BJ (cell line): ENCODE data around the gene IQCF2. TPM values are rescaled to one million over a fixed set of nuclear protein-coding genes. Genes with fewer than 3 reads are reported as not detected.

Source experiments
- CTCF ChIA-PET: fragments of 350-600 bp; formaldehyde crosslinking; extraction: SDS; loops from one replicate; lab custom pipeline; 2021; ENCODE audit warnings: antibody characterized with exemption, inconsistent platforms; lab: Yijun Ruan, JAX
- POLR2A ChIA-PET: fragments of 300-600 bp; sonication (Branson Sonifier 250); formaldehyde crosslinking; extraction: SDS; loops from one replicate; lab custom pipeline; 2021; ENCODE audit warnings: antibody characterized with exemption; lab: Charles Lee
- DNase-seq: peaks from one replicate; pipeline ENCODE4 v3.0.0-alpha.2; 2011; ENCODE audit warnings: low read depth
- H3K27me3 ChIP-seq: 2 replicates; pipeline ENCODE4 v1.6.0; 2011; ENCODE audit warnings: low read length; ENCODE audit not compliant: control insufficient read depth, insufficient read depth
- H3K36me3 ChIP-seq: 2 replicates; pipeline ENCODE4 v1.5.1; 2011; ENCODE audit warnings: low read length; ENCODE audit not compliant: control insufficient read depth, insufficient read depth
- H3K4me3 ChIP-seq: 2 replicates; pipeline ENCODE4 v1.5.1; 2011; ENCODE audit warnings: low read depth, mild to moderate bottlenecking, control low read depth, low read length
- polyA minus RNA-seq: library from RNA; depleted of rRNA, polyadenylated mRNA; stranded (reverse); fragments of >200 nt; gene quantifications from 2 replicates; pipeline ENCODE4 v1.2.3, GENCODE V29; 2011; rRNA and poly(A)+ RNA removed
- polyA plus RNA-seq: library from polyadenylated mRNA; depleted of rRNA; stranded (reverse); fragments of >200 nt; gene quantifications from 2 replicates; pipeline ENCODE4 v1.2.3, GENCODE V29; 2011; rRNA removed
- TF ChIP-seq, protein P1 (sequence below): IDR thresholded peaks from 2 replicates; pipeline ENCODE4 v1.5.1; 2011; ENCODE audit warnings: low read depth, mild to moderate bottlenecking, control low read depth, inconsistent platforms, low read length, moderate library complexity; ENCODE audit not compliant: insufficient read depth

IQCF2 gene
- polyA plus RNA-seq, result not detected in 2 replicates
- not detected in 2 replicates for polyA minus RNA-seq

DNA sequence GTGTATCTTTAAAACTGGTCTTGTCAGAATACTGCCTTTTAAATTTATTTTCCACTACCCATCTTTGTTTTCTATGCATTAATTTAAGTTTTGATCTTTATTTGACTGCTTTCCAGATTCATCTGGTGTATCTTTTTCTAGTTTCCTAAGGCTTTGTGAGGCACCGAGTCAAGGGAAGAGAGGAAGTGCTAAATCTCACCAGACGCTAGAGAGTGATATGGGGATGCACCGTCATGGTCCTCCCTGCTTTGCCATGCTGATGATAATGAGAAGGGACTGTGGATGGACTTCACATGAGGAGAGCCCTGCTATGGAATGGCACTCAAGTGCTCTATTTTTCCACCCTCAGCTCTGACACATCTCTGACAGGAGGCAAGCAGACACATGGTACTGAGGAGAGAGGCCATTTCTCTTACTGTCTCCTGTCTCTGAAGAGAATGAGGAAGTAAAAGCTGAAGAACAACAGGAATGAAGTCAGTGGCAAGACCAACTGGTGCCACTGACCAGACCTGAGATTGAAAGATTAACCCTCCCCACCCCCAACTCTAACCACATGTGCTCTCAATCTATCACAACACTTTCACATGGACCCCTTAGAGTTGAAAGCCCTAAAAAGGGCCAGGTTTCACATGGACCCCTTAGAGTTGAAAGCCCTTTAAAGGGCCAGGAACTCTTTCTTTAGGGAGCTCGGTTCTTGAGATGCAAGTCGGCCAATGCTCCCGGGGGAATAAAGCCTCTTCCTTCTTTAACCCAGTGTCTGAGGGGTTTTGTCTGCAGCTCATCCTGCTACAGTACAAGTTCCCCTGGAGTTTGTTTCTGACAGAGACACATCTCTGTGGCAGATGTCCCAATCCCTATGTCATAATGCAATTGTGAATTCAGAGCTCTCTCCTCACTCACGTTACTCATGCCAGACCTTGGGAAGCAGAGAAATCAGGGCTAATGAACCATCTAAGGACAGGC lies at the start of gene IQCF2:
Gene IQCF2, plus strand, starts transcription at position 913 of the 963 bp plus-strand sequence. CDS start 52 bp downstream, outside the sequence.
- no peaks in the 10 kb centered on the region for H3K36me3 ChIP-seq
- ChIA-PET POLR2A (no interaction called here), CTCF (no interaction called here)
- no peaks in the 10 kb centered on the region for H3K27me3 ChIP-seq
- H3K4me3 ChIP-seq, result no peak within 1 kb of the TSS
- TF ChIP-seq, protein P1, sequence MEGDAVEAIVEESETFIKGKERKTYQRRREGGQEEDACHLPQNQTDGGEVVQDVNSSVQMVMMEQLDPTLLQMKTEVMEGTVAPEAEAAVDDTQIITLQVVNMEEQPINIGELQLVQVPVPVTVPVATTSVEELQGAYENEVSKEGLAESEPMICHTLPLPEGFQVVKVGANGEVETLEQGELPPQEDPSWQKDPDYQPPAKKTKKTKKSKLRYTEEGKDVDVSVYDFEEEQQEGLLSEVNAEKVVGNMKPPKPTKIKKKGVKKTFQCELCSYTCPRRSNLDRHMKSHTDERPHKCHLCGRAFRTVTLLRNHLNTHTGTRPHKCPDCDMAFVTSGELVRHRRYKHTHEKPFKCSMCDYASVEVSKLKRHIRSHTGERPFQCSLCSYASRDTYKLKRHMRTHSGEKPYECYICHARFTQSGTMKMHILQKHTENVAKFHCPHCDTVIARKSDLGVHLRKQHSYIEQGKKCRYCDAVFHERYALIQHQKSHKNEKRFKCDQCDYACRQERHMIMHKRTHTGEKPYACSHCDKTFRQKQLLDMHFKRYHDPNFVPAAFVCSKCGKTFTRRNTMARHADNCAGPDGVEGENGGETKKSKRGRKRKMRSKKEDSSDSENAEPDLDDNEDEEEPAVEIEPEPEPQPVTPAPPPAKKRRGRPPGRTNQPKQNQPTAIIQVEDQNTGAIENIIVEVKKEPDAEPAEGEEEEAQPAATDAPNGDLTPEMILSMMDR, result no peak
- DNase-seq, result no peak

DNA sequence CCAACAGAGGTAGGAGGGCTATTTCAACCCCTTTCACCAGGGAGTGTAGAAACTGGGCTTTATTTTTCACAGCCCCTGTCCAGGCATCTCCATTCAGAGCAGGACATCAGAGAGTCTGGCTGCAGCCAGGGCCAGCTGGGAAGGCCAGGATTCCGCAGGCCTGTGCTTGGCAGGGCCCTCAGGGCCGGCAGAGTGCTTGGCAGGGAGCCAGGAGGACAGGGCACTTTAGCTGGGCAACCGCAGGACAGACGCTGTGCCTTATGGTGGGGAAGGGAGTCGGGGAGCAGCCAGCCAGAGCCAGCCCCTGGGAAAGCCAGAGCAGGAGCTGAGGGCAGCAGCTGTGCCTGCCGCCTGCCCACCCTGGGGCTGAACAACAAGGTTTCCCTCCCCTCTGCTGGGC lies 47.9 kb upstream of the IQCF2 start:
- ChIA-PET POLR2A (no interaction called here), CTCF (interaction anchor here (0.8 kb wide), 1 partner anchor 14 kb away, joined by 3 read pairs; no protein-coding TSS in a partner anchor)
- H3K27me3 ChIP-seq, result no peaks in the 10 kb centered on the region
- H3K36me3 ChIP-seq, result no peaks in the 10 kb centered on the region
- TF ChIP-seq, protein P1, result no peak
- H3K4me3 ChIP-seq, result no peak overlapping the region
- DNase-seq, result no peak

DNA sequence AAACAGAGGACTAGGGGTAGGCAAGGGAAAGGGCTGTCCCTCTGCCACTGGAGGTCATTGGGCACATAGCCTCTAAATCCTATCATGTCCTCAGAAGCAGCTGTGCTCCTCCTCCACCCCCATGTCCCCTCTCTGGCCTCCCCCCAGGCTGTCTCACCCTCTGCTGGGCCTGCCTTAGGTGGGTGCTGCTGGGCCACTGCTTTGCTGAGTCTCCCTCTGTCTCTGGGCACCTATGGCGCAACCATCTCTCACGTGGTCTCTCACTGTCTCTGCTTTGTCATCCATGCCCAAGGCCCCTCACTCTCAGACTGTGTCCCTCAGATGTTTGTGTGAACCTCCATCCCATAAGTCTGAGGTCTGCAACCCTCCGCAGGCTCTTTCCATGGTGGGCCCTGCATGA lies 47.4 kb upstream of the IQCF2 start:
- TF ChIP-seq, protein P1, result no peak
- no peaks in the 10 kb centered on the region for H3K27me3 ChIP-seq
- ChIA-PET CTCF (no interaction called here), POLR2A (no interaction called here)
- DNase-seq, result no peak
- no peak overlapping the region for H3K4me3 ChIP-seq
- H3K36me3 ChIP-seq, result no peaks in the 10 kb centered on the region

DNA sequence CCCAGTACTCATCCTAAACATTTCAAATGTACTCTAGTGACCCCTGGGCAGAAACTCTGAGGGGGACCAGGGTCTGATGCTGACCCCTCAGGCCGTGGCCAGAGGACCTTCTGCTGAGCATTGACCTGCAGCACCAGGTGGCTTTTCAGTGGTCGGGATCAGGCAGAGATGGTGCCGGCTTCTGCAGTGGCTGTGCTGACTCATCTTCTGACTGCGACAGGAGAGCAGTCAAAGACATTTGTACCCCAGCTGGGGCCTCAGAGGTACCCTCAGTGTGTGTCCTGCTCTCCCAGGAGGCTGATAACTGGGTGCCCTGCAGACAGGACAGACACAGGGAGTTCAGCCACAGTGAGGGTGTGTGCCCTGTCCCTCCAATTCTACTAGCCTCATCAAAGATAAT lies 45.8 kb upstream of the IQCF2 start:
- ChIA-PET CTCF (no interaction called here), POLR2A (no interaction called here)
- TF ChIP-seq, protein P1, result no peak
- Histone ChIP-seq H3K4me3 (no peak overlapping the region), H3K27me3 (no peaks in the 10 kb centered on the region), H3K36me3 (no peaks in the 10 kb centered on the region)
- DNase-seq, result no peak

DNA sequence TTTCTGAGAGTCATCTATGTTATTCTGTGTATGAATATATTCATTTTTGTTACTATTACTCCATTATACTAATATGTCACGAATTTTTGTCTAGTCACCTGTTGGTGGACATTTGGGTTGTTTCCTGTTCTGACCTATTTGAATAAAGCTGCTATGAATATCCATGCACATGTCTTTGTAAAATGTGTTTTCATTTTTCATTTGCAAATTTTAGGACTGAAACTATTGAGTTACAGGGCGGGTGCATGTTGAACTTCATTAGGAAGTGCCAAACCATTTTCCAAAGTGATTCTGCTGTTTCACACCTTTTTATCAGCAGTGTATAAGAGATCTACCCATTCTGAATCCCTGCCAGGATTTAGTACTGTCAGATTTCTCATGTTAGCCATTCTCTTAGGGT lies 44.7 kb upstream of the IQCF2 start:
- Histone ChIP-seq H3K4me3 (no peak overlapping the region), H3K27me3 (no peaks in the 10 kb centered on the region), H3K36me3 (no peaks in the 10 kb centered on the region)
- DNase-seq, result no peak
- POLR2A ChIA-PET, result no interaction called here
- CTCF ChIA-PET, result no interaction called here
- TF ChIP-seq, protein P1, result no peak
